HEK293T (cell line): ENCODE results near the gene DLG2.

Experiments
- CTCF ChIA-PET: fragments of 350-600 bp; formaldehyde crosslinking; extraction: SDS; loops from one replicate; lab custom pipeline; 2021; ENCODE audit warnings: antibody characterized with exemption, inconsistent platforms; lab: Yijun Ruan, JAX
- POLR2A ChIA-PET: fragments of 350-600 bp; formaldehyde crosslinking; extraction: SDS; loops from one replicate; lab custom pipeline; 2020; ENCODE audit warnings: antibody characterized with exemption, inconsistent platforms; lab: Yijun Ruan, JAX
- DNase-seq: peaks from one replicate; pipeline ENCODE4 v3.0.0; 2012; ENCODE audit warnings: mixed read lengths; ENCODE audit errors: extremely low spot score
- ARNT ChIP-seq: fragments of 450-650 bp; IDR thresholded peaks from 2 replicates; pipeline ENCODE4 v1.6.1; 2017; ENCODE audit warnings: mild to moderate bottlenecking
- BHLHE40 ChIP-seq: fragments of 450-650 bp; IDR thresholded peaks from 2 replicates; pipeline ENCODE4 v1.6.1; 2016; ENCODE audit warnings: mild to moderate bottlenecking, moderate library complexity, borderline replicate concordance
- CTBP1 ChIP-seq: fragments of 450-650 bp; IDR thresholded peaks from 2 replicates; pipeline ENCODE4 v1.6.1; 2016; ENCODE audit warnings: borderline replicate concordance
- ELF4 ChIP-seq: fragments of 450-650 bp; IDR thresholded peaks from 2 replicates; pipeline ENCODE4 v1.6.1; 2017; ENCODE audit warnings: antibody characterized with exemption
- FOXA1 ChIP-seq: fragments of 450-650 bp; IDR thresholded peaks from 2 replicates; pipeline ENCODE4 v1.6.1; 2016; ENCODE audit warnings: mild to moderate bottlenecking
- FOXK2 ChIP-seq: fragments of 450-650 bp; IDR thresholded peaks from 2 replicates; pipeline ENCODE4 v1.6.1; 2016; ENCODE audit warnings: mild to moderate bottlenecking
- FOXM1 ChIP-seq: fragments of 450-650 bp; IDR thresholded peaks from 2 replicates; pipeline ENCODE4 v1.6.1; 2017; ENCODE audit warnings: mild to moderate bottlenecking, borderline replicate concordance
- HDGF ChIP-seq: fragments of 450-650 bp; IDR thresholded peaks from 2 replicates; pipeline ENCODE4 v1.6.1; 2017; ENCODE audit warnings: antibody characterized with exemption, borderline replicate concordance
- L3MBTL2 ChIP-seq: fragments of 450-650 bp; conservative IDR thresholded peaks from 2 replicates; pipeline ENCODE4 v1.6.1; 2016; ENCODE audit warnings: mild to moderate bottlenecking
- LEF1 ChIP-seq: fragments of 450-650 bp; IDR thresholded peaks from 2 replicates; pipeline ENCODE4 v1.6.1; 2017; ENCODE audit warnings: mild to moderate bottlenecking, borderline replicate concordance
- NFRKB ChIP-seq: fragments of 450-650 bp; IDR thresholded peaks from 2 replicates; pipeline ENCODE4 v1.6.1; 2016; ENCODE audit warnings: mild to moderate bottlenecking, moderate library complexity
- PKNOX1 ChIP-seq: fragments of 450-650 bp; IDR thresholded peaks from 2 replicates; pipeline ENCODE4 v1.6.1; 2016
- SP1 ChIP-seq: fragments of 450-650 bp; IDR thresholded peaks from 2 replicates; pipeline ENCODE4 v1.6.1; 2017
- SUZ12 ChIP-seq: fragments of 450-650 bp; IDR thresholded peaks from 2 replicates; pipeline ENCODE4 v1.6.1; 2016; ENCODE audit warnings: mild to moderate bottlenecking
- TARDBP ChIP-seq: fragments of 450-650 bp; IDR thresholded peaks from 2 replicates; pipeline ENCODE4 v1.6.1; 2016
- ZNF384 ChIP-seq: fragments of 450-650 bp; IDR thresholded peaks from 2 replicates; pipeline ENCODE4 v1.6.1; 2016

The DLG2 gene

DNA sequence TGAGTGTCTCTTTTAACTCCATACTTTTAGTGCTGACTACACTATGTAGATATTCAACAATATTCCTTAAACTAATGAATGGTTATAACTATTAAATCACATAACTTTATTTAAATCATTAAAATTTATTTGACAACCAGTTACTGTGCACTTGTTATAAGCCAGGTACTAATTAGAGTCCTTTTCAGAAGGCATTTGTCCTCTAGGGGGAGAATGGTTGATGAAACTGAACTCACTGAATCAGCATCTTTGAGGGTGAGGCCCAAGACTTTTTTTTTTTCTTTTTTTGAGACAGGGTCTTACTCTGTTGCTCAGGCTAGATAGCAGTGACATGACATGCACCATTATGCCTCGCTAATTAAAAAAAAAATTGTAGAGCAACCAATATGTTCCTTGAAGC is 1825.3 kb downstream of the DLG2 start:
- no peak for DNase-seq
- ChIA-PET CTCF (no interaction called here), POLR2A (no interaction called here)
- no peak for TF ChIP-seq CTBP1
- TF ChIP-seq ELF4 = no peak
- no peak for TF ChIP-seq SUZ12
- TF ChIP-seq FOXK2 = no peak
- TF ChIP-seq BHLHE40 = no peak
- no peak for TF ChIP-seq FOXA1
- no peak for TF ChIP-seq FOXM1
- TF ChIP-seq L3MBTL2 = no peak
- TF ChIP-seq NFRKB = no peak
- no peak for TF ChIP-seq ZNF384
- TF ChIP-seq ARNT = no peak
- no peak for TF ChIP-seq HDGF
- TF ChIP-seq LEF1 = no peak
- TF ChIP-seq PKNOX1 = no peak
- TF ChIP-seq SP1 = no peak
- TF ChIP-seq TARDBP = no peak

GRCh38 chr11:83793310-83793709 is 1833.8 kb downstream of the DLG2 start:
- ChIA-PET POLR2A (no interaction called here), CTCF (no interaction called here)
- TF ChIP-seq ZNF384 = no peak
- no peak for TF ChIP-seq CTBP1
- TF ChIP-seq L3MBTL2 = no peak
- TF ChIP-seq PKNOX1 = no peak
- no peak for TF ChIP-seq FOXM1
- no peak for TF ChIP-seq LEF1
- TF ChIP-seq TARDBP = no peak
- no peak for TF ChIP-seq NFRKB
- DNase-seq = no peak

GRCh38 chr11:83791557-83791956 is 1835.6 kb downstream of the DLG2 start:
- ChIA-PET POLR2A (no interaction called here), CTCF (no interaction called here)
- DNase-seq = no peak
- TF ChIP-seq ARNT = no peak
- TF ChIP-seq CTBP1 = no peak
- TF ChIP-seq ZNF384 = no peak
- TF ChIP-seq PKNOX1 = no peak
- no peak for TF ChIP-seq SP1
- no peak for TF ChIP-seq SUZ12
- TF ChIP-seq FOXM1 = no peak
- no peak for TF ChIP-seq LEF1
- no peak for TF ChIP-seq L3MBTL2
- TF ChIP-seq FOXA1 = no peak
- TF ChIP-seq ELF4 = no peak

DNA sequence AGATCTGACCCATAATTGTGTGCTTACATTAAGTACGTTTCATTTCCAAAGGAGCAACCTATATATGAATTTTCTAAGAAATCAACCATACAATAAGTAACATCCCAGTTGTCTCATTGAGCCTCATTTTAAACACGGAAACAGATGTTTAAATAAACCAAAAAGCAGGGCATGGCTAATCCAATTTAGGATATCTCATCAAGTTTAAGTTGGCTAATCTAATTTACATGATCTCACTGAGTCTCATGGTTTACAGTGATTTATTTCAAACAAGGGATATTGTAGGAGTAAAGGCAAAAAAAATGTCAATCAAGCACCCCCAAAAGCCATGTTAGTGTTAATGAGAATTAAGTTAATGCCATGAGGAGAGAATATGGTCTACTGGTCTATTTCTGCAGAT is 1841.2 kb downstream of the DLG2 start:
- no peak for DNase-seq
- ChIA-PET CTCF (no interaction called here), POLR2A (no interaction called here)
- TF ChIP-seq L3MBTL2 (no peak), CTBP1 (no peak), FOXM1 (no peak), SUZ12 (no peak), SP1 (no peak), HDGF (no peak), FOXA1 (no peak), TARDBP (no peak), LEF1 (no peak), BHLHE40 (no peak), ARNT (no peak), ELF4 (no peak), PKNOX1 (no peak), ZNF384 (no peak), NFRKB (no peak), FOXK2 (no peak)

DNA sequence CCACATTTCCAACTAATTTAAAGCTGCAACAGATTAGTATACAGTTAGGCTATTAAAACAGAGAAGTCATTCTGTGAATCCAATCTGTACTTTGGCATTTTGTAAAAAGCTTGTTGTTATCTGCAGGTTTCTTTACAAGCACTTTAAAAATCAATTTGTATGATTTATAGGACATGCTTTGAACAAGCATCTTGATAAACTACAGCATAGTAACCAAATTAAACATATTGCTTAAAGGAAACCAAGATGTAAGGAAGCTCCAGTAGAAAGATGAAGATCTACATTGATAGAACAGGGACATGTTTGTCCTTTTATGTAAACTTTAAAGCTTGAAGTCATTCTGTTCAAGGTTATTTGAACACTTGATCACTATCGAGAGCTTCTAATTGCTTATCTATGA is 1842.7 kb downstream of the DLG2 start:
- CTCF ChIA-PET = interaction anchor here (0.7 kb wide), 1 partner anchor 11 kb away, joined by 6 read pairs; no protein-coding TSS in a partner anchor
- POLR2A ChIA-PET = interaction anchor here (0.6 kb wide), 1 partner anchor 622 kb away, joined by 5 read pairs; no protein-coding TSS in a partner anchor
- TF ChIP-seq LEF1 (no peak), FOXA1 (no peak), L3MBTL2 (no peak), ARNT (no peak), CTBP1 (no peak), SUZ12 (no peak), FOXK2 (no peak), ELF4 (no peak), ZNF384 (no peak), BHLHE40 (no peak), NFRKB (no peak), TARDBP (no peak), PKNOX1 (no peak), FOXM1 (no peak), HDGF (no peak)
- no peak for DNase-seq
